ENCODE data around the gene PRPSAP1.
A peak's percentile ranks its signal among the peaks of the same experiment; 100 is the strongest.

Gene PRPSAP1

GRCh38 chr17:76265624-76266243, 88.0 kb downstream of the PRPSAP1 start:
- peak; percentile 70 for DNase-seq (ENCODE audit: low spot score)

- peak; percentile 99 for DNase-seq (ENCODE audit: low spot score)
Observed at GRCh38 chr17:76264755-76265623, 88.7 kb downstream of the PRPSAP1 start, which contains the start of gene UBALD2. Gene UBALD2, plus strand, starts transcription at chr17:76265348. Its CDS starts 158 bp downstream, at chr17:76265506.

GRCh38 chr17:76264425-76264754, 89.3 kb downstream of the PRPSAP1 start:
- DNase-seq (ENCODE audit: low spot score), result no peak

GRCh38 chr17:76263896-76264295, 89.8 kb downstream of the PRPSAP1 start:
- DNase-seq (ENCODE audit: low spot score), result no peak

- DNase-seq (ENCODE audit: low spot score), result no peak
Observed at GRCh38 chr17:76262732-76263344, 90.9 kb downstream of the PRPSAP1 start.

GRCh38 chr17:76261421-76262215, 92.1 kb downstream of the PRPSAP1 start:
- no peak for DNase-seq (ENCODE audit: low spot score)

DNA sequence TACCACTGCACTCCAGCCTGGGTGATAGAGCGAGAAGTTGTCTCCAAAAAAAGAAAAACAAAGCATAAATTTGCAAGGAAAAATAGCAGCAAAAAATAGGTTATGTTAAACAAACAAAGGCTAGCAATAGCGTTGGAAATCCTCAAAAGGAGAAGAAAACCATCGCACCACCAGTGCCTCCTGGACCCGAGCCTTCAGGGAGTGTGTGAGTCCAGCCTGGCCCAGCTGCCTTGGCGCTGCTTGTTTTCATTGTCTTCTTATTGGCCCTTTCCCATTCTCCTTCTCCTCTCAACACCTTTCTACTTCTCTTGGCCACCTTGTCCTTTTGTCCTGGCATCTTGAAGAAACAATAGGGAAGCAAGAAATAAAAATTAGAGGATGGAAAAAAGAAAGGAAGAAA, 93.0 kb downstream of the PRPSAP1 start:
- DNase-seq (ENCODE audit: low spot score), result no peak

- no peak for DNase-seq (ENCODE audit: low spot score)
Observed at GRCh38 chr17:76260220-76260619, 93.5 kb downstream of the PRPSAP1 start.
